ENCODE data around the gene GJB1.
A peak's percentile ranks its signal among the peaks of the same experiment; 100 is the strongest.

Gene GJB1

GRCh38 chrX:71227370-71228062, 4.5 kb downstream of the GJB1 start:
- H3K9ac ChIP-seq (ENCODE audit: low read depth, low read length) = no peak overlapping the region

GRCh38 chrX:71228063-71228642, 5.1 kb downstream of the GJB1 start:
- Histone ChIP-seq H3K36me3 (ENCODE audit: insufficient read depth, low read length) (no peaks in the 10 kb centered on the region), H3K4me1 (ENCODE audit: insufficient read depth, low read length) (peaks cover 21% of the 10 kb centered on the region), H3K9me3 (ENCODE audit: control insufficient read depth, insufficient read depth, low read length) (no peaks in the 10 kb centered on the region), H3K9ac (ENCODE audit: low read depth, low read length) (no peak overlapping the region)

More at GRCh38 chrX:71227370-71228062, 4.5 kb downstream of the GJB1 start:
- H3K36me3 ChIP-seq (ENCODE audit: insufficient read depth, low read length) = no peaks in the 10 kb centered on the region
- peaks cover 21% of the 10 kb centered on the region for H3K4me1 ChIP-seq (ENCODE audit: insufficient read depth, low read length)
- H3K9me3 ChIP-seq (ENCODE audit: control insufficient read depth, insufficient read depth, low read length) = no peaks in the 10 kb centered on the region

DNA sequence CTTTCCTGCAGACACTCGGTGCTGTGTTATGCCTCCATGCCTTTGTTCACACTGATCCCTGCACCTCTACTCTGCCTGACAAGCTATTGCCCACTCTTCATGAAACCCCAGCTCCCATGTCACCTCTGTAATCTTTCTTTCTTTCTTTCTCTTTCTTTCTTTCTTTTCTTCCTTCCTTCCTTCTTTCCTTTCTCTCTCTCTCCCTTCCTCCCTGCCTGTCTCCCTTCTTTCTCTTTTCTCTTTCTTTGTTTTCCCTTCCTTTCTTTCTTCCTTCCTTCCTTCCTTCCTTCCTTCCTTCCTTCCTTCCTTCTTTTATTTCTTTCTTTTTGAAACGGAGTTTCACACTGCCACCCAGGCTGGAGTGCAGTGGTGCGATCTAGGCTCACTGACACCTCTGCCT, 12.5 kb downstream of the GJB1 start:
- no peak overlapping the region for H3K9ac ChIP-seq (ENCODE audit: low read depth, low read length)
- no peaks in the 10 kb centered on the region for H3K9me3 ChIP-seq (ENCODE audit: control insufficient read depth, insufficient read depth, low read length)
- no peaks in the 10 kb centered on the region; the same call in 1 of the 2 replicates for H3K36me3 ChIP-seq (ENCODE audit: insufficient read depth, low read length)
- H3K4me1 ChIP-seq (ENCODE audit: insufficient read depth, low read length) = peaks cover 6% of the 10 kb centered on the region; the same call in 1 of the 2 replicates

- no peaks in the 10 kb centered on the region for H3K9me3 ChIP-seq (ENCODE audit: control insufficient read depth, insufficient read depth, low read length)
- H3K9ac ChIP-seq (ENCODE audit: low read depth, low read length) = no peak overlapping the region
- peaks cover 4% of the 10 kb centered on the region; the same call in 1 of the 2 replicates for H3K36me3 ChIP-seq (ENCODE audit: insufficient read depth, low read length)
- peaks cover 4% of the 10 kb centered on the region; the same call in 1 of the 2 replicates for H3K4me1 ChIP-seq (ENCODE audit: insufficient read depth, low read length)
Observed at GRCh38 chrX:71236836-71237235, 13.8 kb downstream of the GJB1 start.

DNA sequence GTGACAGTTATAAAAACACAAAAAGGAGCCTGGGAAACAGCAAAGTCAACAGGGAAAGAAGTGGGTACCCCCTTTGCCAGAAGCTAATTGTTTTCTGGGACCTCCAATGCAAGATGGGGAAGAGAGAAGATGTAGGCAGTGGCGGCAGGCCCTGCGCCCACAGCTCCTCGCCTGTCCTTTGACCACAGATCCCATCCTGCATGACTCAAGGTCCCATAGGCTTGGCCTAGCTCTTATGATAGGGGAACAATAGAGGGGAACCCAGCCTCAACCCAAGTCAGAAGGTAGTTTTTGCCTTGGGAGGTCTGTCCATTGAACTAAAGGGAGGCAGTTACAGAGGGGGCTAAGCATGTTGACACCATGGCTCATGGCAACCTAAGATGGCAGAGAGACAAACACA, 16.8 kb downstream of the GJB1 start:
- Histone ChIP-seq H3K9me3 (ENCODE audit: control insufficient read depth, insufficient read depth, low read length) (no peaks in the 10 kb centered on the region), H3K9ac (ENCODE audit: low read depth, low read length) (no peak overlapping the region), H3K4me1 (ENCODE audit: insufficient read depth, low read length) (no peaks in the 10 kb centered on the region), H3K36me3 (ENCODE audit: insufficient read depth, low read length) (peaks cover 18% of the 10 kb centered on the region)

DNA sequence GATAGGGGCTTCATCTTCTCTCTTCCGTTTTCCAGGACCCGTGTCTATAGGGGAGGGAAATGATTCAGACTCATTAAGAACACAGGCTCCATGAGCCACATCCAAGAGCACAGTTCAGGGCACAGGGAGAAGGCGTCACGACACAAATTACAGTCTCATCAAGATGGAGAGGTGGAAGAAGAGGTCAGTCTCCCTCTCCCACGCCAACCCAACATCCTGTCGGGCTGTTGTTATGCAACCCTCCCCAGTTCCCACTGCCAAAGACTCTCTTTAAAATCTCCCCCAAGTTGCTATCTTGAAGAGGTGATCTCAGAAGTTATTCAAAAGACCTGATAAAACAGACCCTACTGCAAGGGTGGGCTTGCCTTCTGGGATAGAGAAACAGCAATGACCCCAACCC, 18.3 kb downstream of the GJB1 start:
- H3K36me3 ChIP-seq (ENCODE audit: insufficient read depth, low read length) = peaks cover 28% of the 10 kb centered on the region
- H3K4me1 ChIP-seq (ENCODE audit: insufficient read depth, low read length) = no peaks in the 10 kb centered on the region
- no peaks in the 10 kb centered on the region for H3K9me3 ChIP-seq (ENCODE audit: control insufficient read depth, insufficient read depth, low read length)
- H3K9ac ChIP-seq (ENCODE audit: low read depth, low read length) = no peak overlapping the region

- Histone ChIP-seq H3K9me3 (ENCODE audit: control insufficient read depth, insufficient read depth, low read length) (no peaks in the 10 kb centered on the region), H3K36me3 (ENCODE audit: insufficient read depth, low read length) (peaks cover 56% of the 10 kb centered on the region), H3K4me1 (ENCODE audit: insufficient read depth, low read length) (no peaks in the 10 kb centered on the region), H3K9ac (ENCODE audit: low read depth, low read length) (no peak overlapping the region)
Observed at GRCh38 chrX:71244359-71245128, 21.5 kb downstream of the GJB1 start.

DNA sequence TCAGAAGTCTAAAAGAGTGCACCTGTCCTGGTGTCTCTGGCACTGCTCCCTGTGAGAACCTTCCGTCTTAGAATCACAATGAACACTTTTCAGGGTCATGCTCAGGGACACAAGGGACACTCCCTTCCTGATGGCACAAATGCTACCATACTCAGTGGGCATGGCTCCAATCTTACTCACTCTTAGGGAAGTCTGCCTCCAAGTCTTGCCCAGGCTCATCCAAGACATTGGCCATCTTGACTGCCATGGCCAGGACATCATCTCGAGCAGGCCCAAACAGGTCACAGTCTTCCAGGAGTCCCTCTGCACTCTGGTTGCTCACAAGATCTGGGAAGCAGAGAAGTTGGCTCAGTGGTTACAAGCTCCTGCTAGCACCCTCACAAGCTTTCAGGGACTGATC, 22.1 kb downstream of the GJB1 start:
- peaks cover 62% of the 10 kb centered on the region for H3K36me3 ChIP-seq (ENCODE audit: insufficient read depth, low read length)
- H3K9ac ChIP-seq (ENCODE audit: low read depth, low read length) = no peak overlapping the region
- H3K9me3 ChIP-seq (ENCODE audit: control insufficient read depth, insufficient read depth, low read length) = no peaks in the 10 kb centered on the region
- H3K4me1 ChIP-seq (ENCODE audit: insufficient read depth, low read length) = no peaks in the 10 kb centered on the region

- Histone ChIP-seq H3K4me1 (ENCODE audit: insufficient read depth, low read length) (peaks cover 6% of the 10 kb centered on the region; the same call in 1 of the 2 replicates), H3K36me3 (ENCODE audit: insufficient read depth, low read length) (peaks cover 44% of the 10 kb centered on the region), H3K9ac (ENCODE audit: low read depth, low read length) (no peak overlapping the region), H3K9me3 (ENCODE audit: control insufficient read depth, insufficient read depth, low read length) (no peaks in the 10 kb centered on the region)
Observed at GRCh38 chrX:71250841-71251240, 27.8 kb downstream of the GJB1 start.

DNA sequence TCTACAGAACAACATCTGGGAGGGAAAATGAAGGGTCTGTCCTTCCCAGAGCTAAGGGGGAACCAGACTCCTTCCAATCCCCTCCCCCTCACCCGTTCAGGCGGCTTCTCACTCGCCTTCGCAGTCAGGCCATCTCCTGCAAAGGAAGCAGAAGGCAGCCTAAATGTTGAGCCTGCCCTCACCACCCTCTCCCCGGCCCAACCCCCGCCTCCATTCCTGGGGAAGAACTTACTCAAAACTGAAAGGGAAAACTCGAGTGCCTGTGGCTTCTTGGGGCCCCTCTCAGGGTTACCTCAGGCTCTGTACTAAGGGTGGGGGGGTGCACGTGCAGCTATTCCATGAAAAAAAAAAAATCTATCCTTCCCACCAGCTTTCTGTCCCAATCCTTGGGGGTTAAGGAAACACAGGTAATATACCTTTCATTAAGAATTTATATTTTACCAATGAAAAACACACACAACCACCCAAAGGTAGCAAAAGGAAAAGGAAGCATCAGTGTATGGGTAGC, 28.5 kb downstream of the GJB1 start:
- H3K4me1 ChIP-seq (ENCODE audit: insufficient read depth, low read length) = peaks cover 11% of the 10 kb centered on the region; the same call in 1 of the 2 replicates
- no peak overlapping the region; the same call in 1 of the 2 replicates for H3K9ac ChIP-seq (ENCODE audit: low read depth, low read length)
- H3K9me3 ChIP-seq (ENCODE audit: control insufficient read depth, insufficient read depth, low read length) = no peaks in the 10 kb centered on the region

DNA sequence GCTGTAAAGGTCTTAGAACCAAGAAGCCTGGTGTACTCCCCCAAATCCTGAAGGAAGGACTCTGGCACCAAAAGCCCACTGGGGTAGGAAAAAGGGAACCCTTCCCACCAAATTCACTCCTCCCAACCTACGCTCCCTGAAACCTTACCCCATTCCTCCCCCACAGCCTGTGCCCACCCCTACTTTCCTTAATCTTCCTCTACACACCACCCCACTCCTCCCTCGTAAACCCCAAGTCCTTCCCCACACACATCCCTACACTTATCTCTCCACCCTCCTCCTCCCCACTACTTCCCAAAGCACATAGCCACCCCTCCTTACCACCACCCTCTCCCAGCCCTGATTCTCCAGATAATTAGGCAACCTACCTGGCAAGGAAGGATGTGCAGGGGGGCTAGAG, 29.2 kb downstream of the GJB1 start:
- Histone ChIP-seq H3K9ac (ENCODE audit: low read depth, low read length) (peak overlapping the region; percentile 96; the same call in 1 of the 2 replicates), H3K4me1 (ENCODE audit: insufficient read depth, low read length) (peaks cover 11% of the 10 kb centered on the region; the same call in 1 of the 2 replicates), H3K36me3 (ENCODE audit: insufficient read depth, low read length) (peaks cover 34% of the 10 kb centered on the region), H3K9me3 (ENCODE audit: control insufficient read depth, insufficient read depth, low read length) (no peaks in the 10 kb centered on the region)

More for the DNA sequence above, 28.5 kb downstream of the GJB1 start:
- peaks cover 41% of the 10 kb centered on the region for H3K36me3 ChIP-seq (ENCODE audit: insufficient read depth, low read length)

GRCh38 chrX:71253253-71254091, 30.4 kb downstream of the GJB1 start:
- H3K4me1 ChIP-seq (ENCODE audit: insufficient read depth, low read length) = peaks cover 11% of the 10 kb centered on the region; the same call in 1 of the 2 replicates
- peaks cover 23% of the 10 kb centered on the region for H3K36me3 ChIP-seq (ENCODE audit: insufficient read depth, low read length)
- H3K9ac ChIP-seq (ENCODE audit: low read depth, low read length) = peak overlapping the region; percentile 96
- no peaks in the 10 kb centered on the region for H3K9me3 ChIP-seq (ENCODE audit: control insufficient read depth, insufficient read depth, low read length)

- Histone ChIP-seq H3K36me3 (ENCODE audit: insufficient read depth, low read length) (peaks cover 15% of the 10 kb centered on the region), H3K9me3 (ENCODE audit: control insufficient read depth, insufficient read depth, low read length) (no peaks in the 10 kb centered on the region), H3K9ac (ENCODE audit: low read depth, low read length) (peak within 1 kb of the TSS; percentile 96), H3K4me1 (ENCODE audit: insufficient read depth, low read length) (peaks cover 11% of the 10 kb centered on the region; the same call in 1 of the 2 replicates)
Observed at GRCh38 chrX:71254092-71254963, 31.3 kb downstream of the GJB1 start, which contains the start of gene ZMYM3. Gene ZMYM3, minus strand, starts transcription at chrX:71254140. Its CDS starts 885 bp downstream, at chrX:71253255.
